NCI-H748 treated with DMSO at 0.1 percent for 48 hours (cell line): Measurements from ENCODE around the gene ADGRL3.

Experiments
- DNase-seq: peaks from one replicate; lab custom pipeline; 2025; lab: John Stamatoyannopoulos, UW

Gene ADGRL3

GRCh38 chr4:61549336-61549735 lies 349.2 kb downstream of the ADGRL3 start:
- no peak for DNase-seq

GRCh38 chr4:61553557-61554125 lies 353.5 kb downstream of the ADGRL3 start:
- no peak for DNase-seq

GRCh38 chr4:61555789-61556188 lies 355.7 kb downstream of the ADGRL3 start:
- DNase-seq = no peak

GRCh38 chr4:61556277-61556676 lies 356.2 kb downstream of the ADGRL3 start:
- DNase-seq = no peak

- no peak for DNase-seq
These were observed 359.3 kb downstream of the ADGRL3 start for GRCh38 chr4:61559396-61559795.

- DNase-seq = no peak
These were observed 360.9 kb downstream of the ADGRL3 start for GRCh38 chr4:61561028-61561427.

- no peak for DNase-seq
These were observed 371.8 kb downstream of the ADGRL3 start for GRCh38 chr4:61571761-61572559.

- DNase-seq = no peak
These were observed 375.7 kb downstream of the ADGRL3 start for GRCh38 chr4:61575796-61576195.

GRCh38 chr4:61579786-61580185 lies 379.7 kb downstream of the ADGRL3 start:
- DNase-seq = no peak

- no peak for DNase-seq
These were observed 380.7 kb downstream of the ADGRL3 start for GRCh38 chr4:61580721-61581377.

- no peak for DNase-seq
These were observed 383.6 kb downstream of the ADGRL3 start for GRCh38 chr4:61583696-61584095.

- DNase-seq = no peak
These were observed 388.7 kb downstream of the ADGRL3 start for GRCh38 chr4:61588621-61589402.

- DNase-seq = no peak
These were observed 390.8 kb downstream of the ADGRL3 start for GRCh38 chr4:61590881-61591280.

GRCh38 chr4:61596606-61597340 lies 396.6 kb downstream of the ADGRL3 start:
- DNase-seq = no peak

GRCh38 chr4:61603086-61603485 lies 403.0 kb downstream of the ADGRL3 start:
- no peak for DNase-seq

GRCh38 chr4:61604054-61604453 lies 403.9 kb downstream of the ADGRL3 start:
- no peak for DNase-seq

GRCh38 chr4:61605984-61606383 lies 405.9 kb downstream of the ADGRL3 start:
- no peak for DNase-seq

GRCh38 chr4:61614231-61614630 lies 414.1 kb downstream of the ADGRL3 start:
- no peak for DNase-seq

- no peak for DNase-seq
These were observed 419.4 kb downstream of the ADGRL3 start for GRCh38 chr4:61619528-61619927.

- DNase-seq = no peak
These were observed 428.2 kb downstream of the ADGRL3 start for GRCh38 chr4:61628282-61628681.

- DNase-seq = peak; percentile 17
These were observed 428.6 kb downstream of the ADGRL3 start for GRCh38 chr4:61628727-61629126.

- DNase-seq = no peak
These were observed 430.4 kb downstream of the ADGRL3 start for GRCh38 chr4:61630548-61630947.
